GM06990 (cell line): ENCODE measurements around the gene STMP1.

ENCODE experiments used
- DNase-seq: peaks from one replicate; pipeline ENCODE4 v3.0.0-alpha.2; 2011; ENCODE audit not compliant: insufficient read length; ENCODE audit errors: extremely low read depth
- H3K27me3 ChIP-seq: replicated peaks from 2 replicates; pipeline ENCODE4 v1.6.0; 2011; ENCODE audit warnings: low read length; ENCODE audit not compliant: control insufficient read depth, insufficient read depth
- H3K36me3 ChIP-seq: 2 replicates; pipeline ENCODE4 v1.5.1; 2011; ENCODE audit warnings: low read length; ENCODE audit not compliant: control insufficient read depth, insufficient read depth
- H3K4me3 ChIP-seq: replicated peaks from 2 replicates; pipeline ENCODE4 v1.5.1; 2011; ENCODE audit warnings: low read depth, mild to moderate bottlenecking, control low read depth, low read length
- TF ChIP-seq, protein P1 (sequence below): IDR thresholded peaks from 2 replicates; pipeline ENCODE4 v1.5.1; 2011; ENCODE audit warnings: low read length, control low read depth, mild to moderate bottlenecking, inconsistent platforms; ENCODE audit not compliant: insufficient read depth, poor library complexity, severe bottlenecking

Gene STMP1

GRCh38 chr7:135659159-135659846 is 3.0 kb upstream of the STMP1 start:
- Histone ChIP-seq H3K4me3 (no peak overlapping the region), H3K36me3 (no peaks in the 10 kb centered on the region), H3K27me3 (no peaks in the 10 kb centered on the region)
- no peak for DNase-seq
- TF ChIP-seq, protein P1, sequence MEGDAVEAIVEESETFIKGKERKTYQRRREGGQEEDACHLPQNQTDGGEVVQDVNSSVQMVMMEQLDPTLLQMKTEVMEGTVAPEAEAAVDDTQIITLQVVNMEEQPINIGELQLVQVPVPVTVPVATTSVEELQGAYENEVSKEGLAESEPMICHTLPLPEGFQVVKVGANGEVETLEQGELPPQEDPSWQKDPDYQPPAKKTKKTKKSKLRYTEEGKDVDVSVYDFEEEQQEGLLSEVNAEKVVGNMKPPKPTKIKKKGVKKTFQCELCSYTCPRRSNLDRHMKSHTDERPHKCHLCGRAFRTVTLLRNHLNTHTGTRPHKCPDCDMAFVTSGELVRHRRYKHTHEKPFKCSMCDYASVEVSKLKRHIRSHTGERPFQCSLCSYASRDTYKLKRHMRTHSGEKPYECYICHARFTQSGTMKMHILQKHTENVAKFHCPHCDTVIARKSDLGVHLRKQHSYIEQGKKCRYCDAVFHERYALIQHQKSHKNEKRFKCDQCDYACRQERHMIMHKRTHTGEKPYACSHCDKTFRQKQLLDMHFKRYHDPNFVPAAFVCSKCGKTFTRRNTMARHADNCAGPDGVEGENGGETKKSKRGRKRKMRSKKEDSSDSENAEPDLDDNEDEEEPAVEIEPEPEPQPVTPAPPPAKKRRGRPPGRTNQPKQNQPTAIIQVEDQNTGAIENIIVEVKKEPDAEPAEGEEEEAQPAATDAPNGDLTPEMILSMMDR, result no peak

DNA sequence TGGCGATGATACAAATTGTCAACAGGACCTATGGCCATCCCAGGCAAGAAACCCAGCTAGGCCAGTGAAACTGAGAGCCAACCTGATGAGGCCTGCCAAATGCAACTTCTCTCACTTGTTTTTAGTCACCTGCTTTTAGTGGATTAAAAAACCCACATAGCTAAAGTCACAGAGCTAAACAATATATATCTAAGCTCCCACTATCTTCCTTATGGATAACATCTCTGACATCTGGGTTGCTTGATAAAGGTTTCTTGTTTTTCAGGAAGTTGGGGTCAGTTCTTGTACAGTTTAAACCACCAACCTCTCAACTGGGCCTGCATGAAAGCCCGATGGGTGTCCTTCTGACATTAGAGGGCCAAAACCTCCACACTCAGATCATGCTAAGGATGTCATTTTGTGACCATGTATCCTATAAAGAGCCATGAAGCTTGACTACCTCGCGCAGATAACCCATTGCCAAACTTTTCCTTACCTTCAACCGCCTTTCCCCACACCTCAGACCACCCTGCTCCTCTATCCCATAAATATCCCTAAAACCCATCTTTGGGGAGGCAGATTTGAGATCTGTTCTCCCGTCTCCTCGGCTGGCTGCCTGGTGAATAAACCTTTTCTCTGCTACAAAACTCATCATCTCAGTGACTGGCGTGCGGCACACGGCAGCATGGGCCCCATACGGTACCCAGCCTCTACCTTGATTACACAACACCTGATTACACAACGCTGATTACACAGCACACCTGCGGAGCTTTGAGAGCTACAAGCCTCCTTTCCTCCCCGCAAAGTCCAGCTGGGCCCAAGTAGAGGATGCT is 797 bp upstream of the STMP1 start:
- Histone ChIP-seq H3K36me3 (no peaks in the 10 kb centered on the region), H3K4me3 (peak overlapping the region; percentile 91), H3K27me3 (no peaks in the 10 kb centered on the region)
- no peak for DNase-seq
- TF ChIP-seq, protein P1, result no peak

DNA sequence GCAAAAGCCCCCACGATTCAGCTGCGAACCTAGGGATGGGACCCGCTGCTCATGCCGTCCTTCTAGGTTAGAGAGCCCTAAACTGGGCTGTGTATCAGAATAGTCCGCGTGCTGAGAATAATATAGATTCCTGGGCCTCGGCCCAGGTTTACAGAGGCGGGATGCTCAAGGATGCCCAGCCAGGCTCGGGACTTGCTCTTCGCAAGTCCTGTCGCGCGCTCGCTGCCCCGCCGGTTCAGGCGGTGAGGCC is 266 bp upstream of the STMP1 start:
- no peaks in the 10 kb centered on the region for H3K36me3 ChIP-seq
- no peaks in the 10 kb centered on the region for H3K27me3 ChIP-seq
- TF ChIP-seq, protein P1, result no peak
- H3K4me3 ChIP-seq, result peak overlapping the region; percentile 91
- no peak for DNase-seq

- TF ChIP-seq, protein P1, result no peak
- no peak for DNase-seq
Measured at GRCh38 chr7:135664046-135664589, 1.8 kb downstream of the STMP1 start.

DNA sequence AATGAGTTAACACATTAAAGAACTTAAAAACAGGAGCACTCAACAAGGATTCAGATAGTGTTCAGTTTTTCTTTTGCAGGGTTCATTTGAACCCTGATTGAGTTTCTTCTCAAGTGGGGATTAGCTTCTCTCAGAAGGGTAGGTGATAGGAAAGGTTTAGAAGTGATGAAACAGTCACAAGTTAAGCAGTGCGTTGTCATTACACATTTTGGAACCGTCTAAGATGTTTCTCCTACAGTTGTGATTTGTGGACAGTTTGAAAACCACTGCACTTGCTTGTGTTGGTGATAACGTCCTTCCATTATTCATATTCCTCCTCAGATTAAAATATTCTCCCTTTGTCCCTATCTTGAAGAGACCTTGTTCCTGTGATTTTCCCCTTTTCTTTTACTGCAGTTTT is 2.7 kb downstream of the STMP1 start:
- Histone ChIP-seq H3K27me3 (no peaks in the 10 kb centered on the region), H3K4me3 (no peak overlapping the region), H3K36me3 (no peaks in the 10 kb centered on the region)
- TF ChIP-seq, protein P1, result no peak
- no peak for DNase-seq

More at GRCh38 chr7:135664046-135664589, 1.8 kb downstream of the STMP1 start:
- Histone ChIP-seq H3K36me3 (no peaks in the 10 kb centered on the region), H3K27me3 (no peaks in the 10 kb centered on the region), H3K4me3 (no peak overlapping the region)
